Naive B cell (primary cell): ENCODE data around the gene CLEC4A. TPM values are rescaled to one million over a fixed set of nuclear protein-coding genes. Genes with fewer than 3 reads are reported as not detected.
"Not testable (repeated sequence)": the region's sequence is repeated elsewhere in the genome, so short reads cannot be mapped to it uniquely, and the experiment has no call there.

Source experiments
- ATAC-seq, 2 donors: fragments of 150-1000 bp; cut with Tn5 transposase; 2 replicates each; pipeline ENCODE4 v1.10.0; 2021; ENCODE audit warnings: low read depth in 2 of 2, mild to moderate bottlenecking in 2 of 2, moderate library complexity in 2 of 2
- DNase-seq: peaks from one replicate; pipeline ENCODE4 v3.0.0; 2022
- H3K27ac Mint-ChIP-seq, 6 donors: one replicate each; pipeline ENCODE4 v1.8.0; 2020 to 2022; ENCODE audit warnings: mild to moderate bottlenecking in 6 of 6, mixed read lengths in 6 of 6, moderate library complexity in 5 of 6, inconsistent platforms in 2 of 6
- H3K27me3 Mint-ChIP-seq, 3 donors: one replicate each; pipeline ENCODE4 v1.8.0; 2021 to 2022; ENCODE audit warnings: mixed read lengths in 3 of 3, mild to moderate bottlenecking in 1 of 3
- H3K36me3 Mint-ChIP-seq, 2 donors: one replicate each; pipeline ENCODE4 v1.8.0; 2020 to 2022; ENCODE audit warnings: mixed read lengths in 2 of 2, inconsistent platforms in 1 of 2, mild to moderate bottlenecking in 1 of 2
- H3K4me1 Mint-ChIP-seq, 3 donors: one replicate each; pipeline ENCODE4 v1.8.0; 2020 to 2022; ENCODE audit warnings: mixed read lengths in 3 of 3, inconsistent platforms in 1 of 3, mild to moderate bottlenecking in 1 of 3, moderate library complexity in 1 of 3
- H3K4me3 Mint-ChIP-seq, 8 donors: one replicate each; pipeline ENCODE4 v1.8.0; 2020 to 2022; ENCODE audit warnings: mild to moderate bottlenecking in 8 of 8, mixed read lengths in 8 of 8, moderate library complexity in 8 of 8, inconsistent platforms in 2 of 8
- H3K9me3 Mint-ChIP-seq, 7 donors: one replicate each; pipeline ENCODE4 v1.8.0; 2020 to 2022; ENCODE audit warnings: mixed read lengths in 7 of 7, mild to moderate bottlenecking in 5 of 7, inconsistent platforms in 2 of 7, moderate library complexity in 1 of 7
- polyA plus RNA-seq, 6 donors: library from polyadenylated mRNA; unstranded; fragments of 300-500 nt; fragmentation: Illumina TruSeq; gene quantifications; one replicate each; pipeline ENCODE4 v1.2.3, GENCODE V29; 2021; ENCODE audit warnings: low read depth in 6 of 6

Gene CLEC4A
- polyA plus RNA-seq, 6 donors from 2014 or later, result 27.3 to 85.8 (median 33.5) TPM

DNA sequence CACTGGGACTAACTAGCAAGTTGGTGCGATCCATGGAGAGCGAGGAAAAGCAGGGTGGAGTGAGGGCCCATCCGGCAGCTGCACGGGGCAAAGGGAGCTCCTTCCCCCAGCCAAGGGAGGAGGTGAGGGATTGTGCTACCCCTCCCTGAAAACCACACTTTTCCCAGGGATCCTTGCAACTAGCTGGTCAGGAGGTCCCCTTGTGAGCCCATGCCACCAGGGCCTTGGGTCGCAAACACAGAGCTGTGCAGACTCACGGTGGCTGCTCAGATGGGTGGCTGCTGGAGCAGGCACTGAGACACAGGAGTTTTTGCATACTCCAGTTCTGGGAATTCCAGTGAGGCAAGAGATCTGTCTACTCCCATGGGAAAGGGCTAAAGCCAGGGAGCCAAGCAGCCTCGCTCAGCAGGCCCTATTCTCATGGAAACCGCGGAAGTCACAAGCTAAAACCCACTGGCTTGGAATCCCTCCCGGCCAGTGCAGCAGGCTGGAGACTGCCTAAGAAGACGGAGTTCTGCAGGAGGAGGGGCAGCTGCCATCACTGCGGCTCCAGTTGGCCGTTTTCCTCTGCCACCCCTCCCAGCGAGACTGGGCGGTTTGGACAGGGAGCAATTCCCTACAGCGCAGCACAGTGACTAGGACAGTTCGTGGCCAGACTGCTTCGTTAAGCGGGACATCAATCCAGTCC, 22.5 kb downstream of the CLEC4A start:
- no peak for DNase-seq
- Mint-ChIP-seq H3K27ac (no peak overlapping the region), H3K4me3 (no peak overlapping the region), H3K36me3 (peaks cover 14 to 17% of the 10 kb centered on the region in 2 donors), H3K9me3 (peaks cover 0 to 17% (median 12%) of the 10 kb centered on the region in 7 donors), H3K27me3 (peaks cover 0 to 18% (median 5%) of the 10 kb centered on the region in 3 donors), H3K4me1 (no peaks in the 10 kb centered on the region)
- no peak for ATAC-seq

DNA sequence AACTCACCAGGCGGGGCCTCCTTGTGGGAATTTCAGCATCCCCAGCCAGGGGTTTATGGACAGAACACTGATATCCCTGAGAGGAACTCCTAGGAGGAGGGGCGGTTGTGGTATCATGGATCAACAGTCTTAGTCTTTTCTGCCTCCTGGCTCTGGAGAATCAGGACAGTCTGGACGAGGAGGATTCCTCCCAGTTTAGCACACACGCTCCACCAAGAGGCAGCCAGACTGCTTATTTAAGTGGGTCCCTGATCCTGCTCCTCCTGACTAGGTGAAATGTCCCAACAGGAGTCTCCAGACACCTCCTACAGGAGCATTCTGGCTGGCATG, 23.0 kb downstream of the CLEC4A start:
- Mint-ChIP-seq H3K4me3 (no peak overlapping the region), H3K4me1 (no peaks in the 10 kb centered on the region), H3K36me3 (peaks cover 12 to 13% of the 10 kb centered on the region in 2 donors), H3K27me3 (peaks cover 1 to 18% (median 5%) of the 10 kb centered on the region in 3 donors), H3K27ac (no peak overlapping the region), H3K9me3 (peaks cover 0 to 13% (median 11%) of the 10 kb centered on the region in 7 donors)
- DNase-seq, result no peak
- ATAC-seq, result no peak

DNA sequence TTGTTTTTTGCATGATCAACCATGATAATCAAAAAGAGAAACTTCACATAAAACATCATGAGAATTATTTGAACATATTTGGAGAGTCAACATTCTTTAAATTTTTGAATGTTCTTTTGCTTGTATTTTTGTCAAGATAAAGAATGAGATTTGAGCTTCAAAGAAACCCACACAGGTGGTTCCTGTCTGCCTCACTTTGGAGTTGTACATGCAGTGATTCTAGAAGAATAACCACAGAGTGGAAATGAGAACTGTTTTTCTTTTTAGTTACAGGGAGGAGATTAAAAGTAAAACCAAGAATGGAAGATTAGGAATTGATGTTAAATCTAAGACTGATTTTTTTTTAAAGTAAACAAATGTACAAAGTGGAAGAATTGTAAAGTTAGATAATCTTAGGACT, 31.1 kb downstream of the CLEC4A start:
- Mint-ChIP-seq H3K27me3 (peaks cover 12 to 26% (median 14%) of the 10 kb centered on the region in 3 donors), H3K27ac (no peak overlapping the region), H3K36me3 (no peaks in the 10 kb centered on the region), H3K4me1 (no peaks in the 10 kb centered on the region), H3K4me3 (no peak overlapping the region), H3K9me3 (peaks cover 0 to 1% (median 0%) of the 10 kb centered on the region in 7 donors)
- DNase-seq, result no peak
- ATAC-seq, result no peak

DNA sequence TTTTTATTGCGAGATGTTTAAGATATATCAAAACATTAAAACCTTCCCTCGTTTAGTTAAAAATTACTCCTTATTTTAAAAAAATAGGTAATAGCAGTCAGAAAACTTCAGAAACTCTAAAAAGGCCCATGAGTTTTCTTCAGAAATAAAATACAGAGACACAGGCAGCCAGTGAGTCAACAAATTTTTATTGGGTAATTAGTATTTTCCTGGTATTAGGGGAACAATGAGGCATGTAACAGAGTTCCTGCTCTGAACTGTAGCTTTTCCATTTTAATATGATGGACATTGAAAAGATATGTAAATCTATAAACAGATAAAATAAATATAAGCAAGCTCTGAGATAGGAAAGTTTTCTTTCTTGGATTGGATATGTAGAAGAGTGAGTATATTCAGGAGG, 33.0 kb downstream of the CLEC4A start:
- H3K27ac Mint-ChIP-seq, result peak overlapping the region in 1 of 6 donors; percentile 42
- DNase-seq (no peak), ATAC-seq (no peak)
- no peak overlapping the region for H3K4me3 Mint-ChIP-seq
- H3K9me3 Mint-ChIP-seq, result no peaks in the 10 kb centered on the region
- no peaks in the 10 kb centered on the region for H3K4me1 Mint-ChIP-seq
- H3K27me3 Mint-ChIP-seq, result peaks cover 12 to 25% (median 14%) of the 10 kb centered on the region in 3 donors
- H3K36me3 Mint-ChIP-seq, result no peaks in the 10 kb centered on the region

DNA sequence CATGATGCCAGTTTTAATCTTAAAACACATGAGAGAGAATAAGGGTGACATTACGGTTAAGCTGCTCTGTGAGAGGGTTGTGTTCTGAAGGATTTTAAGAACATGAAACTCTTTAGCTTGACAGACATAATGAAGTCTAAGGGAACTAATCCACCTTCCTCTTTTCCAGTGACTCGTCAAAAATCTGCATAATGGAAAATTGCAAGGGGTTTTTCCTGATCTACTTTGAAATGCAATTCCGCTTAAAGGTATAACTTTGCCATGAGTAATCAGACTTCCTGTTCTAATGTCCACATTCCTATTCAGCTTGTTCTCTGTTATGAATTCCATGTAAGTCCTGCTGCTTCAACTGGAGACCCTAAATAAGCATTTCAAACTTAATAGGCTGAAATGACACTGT, 33.4 kb downstream of the CLEC4A start, which contains the start of gene ZNF705A:
ZNF705A (plus strand) TSS at position 171 of the 400 bp plus-strand sequence. CDS start 15,611 bp downstream, outside the sequence.
- ATAC-seq, result no peak
- no peak within 1 kb of the TSS for H3K4me3 Mint-ChIP-seq
- peak within 1 kb of the TSS in 2 of 6 donors; percentile 13 to 42 for H3K27ac Mint-ChIP-seq
- no peak for DNase-seq
- no peaks in the 10 kb centered on the region for H3K36me3 Mint-ChIP-seq
- no peaks in the 10 kb centered on the region for H3K4me1 Mint-ChIP-seq
- H3K27me3 Mint-ChIP-seq, result peaks cover 8 to 21% (median 14%) of the 10 kb centered on the region in 3 donors
- no peaks in the 10 kb centered on the region for H3K9me3 Mint-ChIP-seq

DNA sequence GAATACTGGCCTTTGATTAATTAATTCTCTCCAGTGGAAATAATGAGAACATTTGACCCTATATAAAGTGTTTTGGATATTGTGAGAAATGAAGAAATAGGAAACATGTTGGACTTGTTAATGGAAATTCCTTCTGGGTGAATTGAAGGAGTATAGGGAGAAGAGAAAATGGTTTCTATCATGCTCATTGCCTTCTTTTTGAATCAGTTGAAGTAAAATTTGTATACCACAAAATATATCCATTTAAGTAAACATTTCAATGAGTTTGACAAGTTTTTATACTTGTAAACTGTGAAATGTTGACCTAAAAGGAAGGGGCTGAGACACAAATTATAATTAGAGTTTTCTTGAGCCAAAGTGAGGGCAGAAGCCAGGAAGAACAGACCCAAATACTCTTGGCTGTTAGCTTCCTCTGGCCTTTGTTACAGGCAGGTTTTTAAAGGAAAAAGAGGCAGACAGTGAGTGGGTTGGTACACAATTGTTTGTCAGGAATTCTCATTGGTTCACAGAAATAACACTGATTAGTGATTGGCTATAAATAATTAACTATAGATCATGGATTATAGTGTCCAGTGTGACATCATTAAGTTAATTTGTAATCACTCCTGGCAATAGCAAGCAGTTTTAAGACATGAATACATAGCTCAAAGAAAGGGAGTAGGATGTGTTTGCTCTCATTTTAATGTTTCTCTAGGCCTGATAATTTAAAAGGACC, 34.2 kb downstream of the CLEC4A start:
- Mint-ChIP-seq H3K36me3 (no peaks in the 10 kb centered on the region), H3K9me3 (no peaks in the 10 kb centered on the region), H3K4me3 (no peak overlapping the region), H3K27ac (peak overlapping the region in 1 of 6 donors; percentile 13), H3K27me3 (peaks cover 5 to 13% (median 7%) of the 10 kb centered on the region in 3 donors), H3K4me1 (no peaks in the 10 kb centered on the region)
- DNase-seq (no peak), ATAC-seq (no peak)

DNA sequence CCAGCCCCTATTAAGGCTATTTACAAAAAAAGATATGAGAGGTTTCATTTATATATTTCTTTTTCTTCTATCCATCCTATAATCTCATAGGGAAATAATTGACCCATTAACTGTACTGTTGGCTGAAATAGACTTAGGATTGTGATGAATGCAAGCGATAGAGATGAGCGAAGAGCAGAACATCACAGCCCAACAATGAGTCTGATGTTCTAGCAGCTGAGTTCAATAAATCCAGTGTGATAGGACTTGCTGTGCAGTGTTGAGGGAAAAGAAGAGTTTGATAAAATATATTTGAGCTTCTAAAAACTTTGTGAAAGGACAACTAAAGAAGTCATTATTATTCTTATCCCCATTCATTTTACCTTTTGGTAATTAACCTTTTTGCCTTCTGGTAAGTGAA, 49.5 kb downstream of the CLEC4A start:
- not testable (repeated sequence) for DNase-seq, H3K9me3 Mint-ChIP-seq, ATAC-seq, H3K27ac Mint-ChIP-seq, H3K4me1 Mint-ChIP-seq, H3K36me3 Mint-ChIP-seq, H3K27me3 Mint-ChIP-seq, H3K4me3 Mint-ChIP-seq

DNA sequence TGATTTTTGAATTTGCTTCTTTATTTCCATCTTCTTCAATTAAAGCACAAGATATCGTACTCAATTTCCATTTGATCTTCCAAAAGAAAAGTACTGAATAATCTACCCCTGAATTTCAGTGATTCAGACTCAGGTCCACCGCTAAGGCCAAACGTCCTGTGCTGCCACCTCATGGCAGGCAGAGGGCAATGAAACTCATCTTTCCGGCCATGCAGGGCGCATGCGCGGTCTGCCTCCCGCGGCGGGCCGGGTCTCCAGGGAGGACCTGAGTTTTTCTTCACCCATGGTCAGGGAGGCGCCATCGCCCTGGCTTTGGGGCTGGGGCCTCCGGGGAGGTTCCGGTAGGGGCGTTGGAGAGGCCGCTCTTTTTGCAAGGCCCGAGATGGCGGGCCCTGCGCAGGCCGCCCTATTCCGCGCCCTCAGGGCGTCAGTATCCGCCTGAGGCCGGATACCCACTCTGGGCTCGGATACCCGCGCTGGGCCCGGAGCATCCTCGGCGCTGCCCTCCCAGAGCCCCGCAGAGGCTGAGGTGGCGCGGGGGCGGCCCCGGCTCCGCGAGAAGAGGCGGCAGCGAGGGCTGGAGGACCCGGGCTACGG, 56.7 kb downstream of the CLEC4A start:
- not testable (repeated sequence) for H3K9me3 Mint-ChIP-seq, H3K36me3 Mint-ChIP-seq, H3K27me3 Mint-ChIP-seq
- peaks cover 4 to 24% (median 11%) of the 10 kb centered on the region in 3 donors for H3K4me1 Mint-ChIP-seq
- peak overlapping the region; percentile 1 to 82 (median 68) for H3K27ac Mint-ChIP-seq
- peak overlapping the region; percentile 76 to 92 (median 84) for H3K4me3 Mint-ChIP-seq
- ATAC-seq (peak; percentile 84 to 87), DNase-seq (peak; percentile 85)

DNA sequence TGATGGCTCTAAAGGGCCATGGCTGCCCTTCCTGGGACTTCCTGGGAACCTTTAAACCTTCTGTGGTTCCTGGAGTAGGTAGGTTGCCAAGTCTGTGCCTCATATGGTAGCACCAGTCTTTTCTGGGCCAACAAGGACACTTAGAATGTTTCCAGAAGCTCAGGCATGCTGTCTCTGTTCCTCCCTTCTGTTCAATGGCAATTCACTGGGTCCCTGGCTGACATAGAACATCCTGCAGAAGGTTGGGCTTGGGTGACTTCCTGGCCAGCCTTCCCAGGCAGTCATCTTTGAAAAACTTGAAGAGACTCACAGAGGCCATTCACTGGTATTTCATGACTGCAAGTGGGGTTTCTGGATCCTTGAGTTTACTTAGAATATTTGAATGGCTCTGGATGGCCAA, 57.9 kb downstream of the CLEC4A start:
- ATAC-seq, H3K9me3 Mint-ChIP-seq, H3K27me3 Mint-ChIP-seq, DNase-seq, H3K36me3 Mint-ChIP-seq: not testable (repeated sequence)
- peak overlapping the region in 3 of 6 donors; percentile 11 to 54 (median 53) for H3K27ac Mint-ChIP-seq
- peaks cover 4 to 24% (median 11%) of the 10 kb centered on the region in 3 donors for H3K4me1 Mint-ChIP-seq
- H3K4me3 Mint-ChIP-seq, result peak overlapping the region in 7 of 8 donors; percentile 69 to 91 (median 76)

DNA sequence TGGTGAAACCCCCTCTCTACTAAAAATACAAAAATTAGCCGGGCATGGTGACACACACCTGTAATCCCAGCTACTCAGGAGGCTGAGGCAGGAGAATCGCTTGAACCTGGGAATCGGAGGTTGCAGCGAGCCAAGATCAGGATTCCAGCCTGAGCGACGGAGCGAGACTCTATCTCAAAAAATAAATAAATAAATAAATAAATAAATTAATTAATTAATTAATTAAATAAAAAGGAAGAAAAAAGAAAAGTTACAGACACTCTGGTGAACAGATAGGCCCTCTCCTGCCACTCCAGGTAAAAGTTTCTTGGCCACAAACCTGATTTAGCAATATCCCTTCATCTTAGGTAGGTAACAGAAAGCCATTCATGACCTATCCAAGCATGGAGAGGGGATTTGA, 59.5 kb downstream of the CLEC4A start:
- not testable (repeated sequence) for H3K36me3 Mint-ChIP-seq, H3K27ac Mint-ChIP-seq, H3K4me3 Mint-ChIP-seq, DNase-seq, H3K27me3 Mint-ChIP-seq, ATAC-seq, H3K9me3 Mint-ChIP-seq
- peaks cover 4 to 24% (median 11%) of the 10 kb centered on the region in 3 donors for H3K4me1 Mint-ChIP-seq

DNA sequence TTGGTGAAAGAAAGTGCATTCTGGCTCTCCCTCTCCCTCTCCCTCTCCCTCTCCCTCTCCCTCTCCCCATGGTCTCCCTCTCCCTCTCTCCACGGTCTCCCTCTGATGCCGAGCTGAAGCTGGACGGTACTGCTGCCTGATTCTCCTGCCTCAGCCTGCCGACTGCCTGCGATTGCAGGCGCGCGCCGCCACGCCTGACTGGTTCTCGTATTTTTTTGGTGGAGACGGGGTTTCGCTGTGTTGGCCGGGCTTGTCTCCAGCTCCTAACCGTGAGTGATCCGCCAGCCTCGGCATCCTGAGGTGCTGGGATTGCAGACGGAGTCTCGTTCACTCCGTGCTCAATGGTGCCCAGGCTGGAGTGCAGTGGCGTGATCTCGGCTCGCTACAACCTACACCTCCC, 59.9 kb downstream of the CLEC4A start:
- not testable (repeated sequence) for ATAC-seq, H3K4me3 Mint-ChIP-seq, H3K9me3 Mint-ChIP-seq, DNase-seq, H3K27me3 Mint-ChIP-seq, H3K36me3 Mint-ChIP-seq, H3K27ac Mint-ChIP-seq
- H3K4me1 Mint-ChIP-seq, result peaks cover 4 to 24% (median 11%) of the 10 kb centered on the region in 3 donors

DNA sequence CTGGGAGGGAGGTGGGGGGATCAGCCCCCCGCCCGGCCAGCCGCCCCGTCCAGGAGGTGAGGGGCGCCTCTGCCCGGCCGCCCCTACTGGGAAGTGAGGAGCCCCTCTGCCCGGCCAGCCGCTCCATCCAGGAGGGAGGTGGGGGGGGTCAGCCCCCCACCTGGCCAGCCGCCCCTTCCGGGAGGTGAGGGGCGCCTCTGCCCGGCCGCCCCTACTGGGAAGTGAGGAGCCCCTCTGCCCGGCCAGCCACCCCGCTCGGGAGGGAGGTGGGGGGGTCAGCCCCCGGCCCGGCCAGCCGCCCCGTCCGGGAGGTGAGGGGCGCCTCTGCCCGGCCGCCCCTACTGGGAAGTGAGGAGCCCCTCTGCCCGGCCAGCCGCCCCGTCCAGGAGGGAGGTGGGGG, 60.8 kb downstream of the CLEC4A start:
- H3K27me3 Mint-ChIP-seq, H3K27ac Mint-ChIP-seq, DNase-seq, H3K36me3 Mint-ChIP-seq, H3K4me3 Mint-ChIP-seq, H3K9me3 Mint-ChIP-seq, ATAC-seq: not testable (repeated sequence)
- H3K4me1 Mint-ChIP-seq, result peaks cover 4 to 24% (median 11%) of the 10 kb centered on the region in 3 donors

DNA sequence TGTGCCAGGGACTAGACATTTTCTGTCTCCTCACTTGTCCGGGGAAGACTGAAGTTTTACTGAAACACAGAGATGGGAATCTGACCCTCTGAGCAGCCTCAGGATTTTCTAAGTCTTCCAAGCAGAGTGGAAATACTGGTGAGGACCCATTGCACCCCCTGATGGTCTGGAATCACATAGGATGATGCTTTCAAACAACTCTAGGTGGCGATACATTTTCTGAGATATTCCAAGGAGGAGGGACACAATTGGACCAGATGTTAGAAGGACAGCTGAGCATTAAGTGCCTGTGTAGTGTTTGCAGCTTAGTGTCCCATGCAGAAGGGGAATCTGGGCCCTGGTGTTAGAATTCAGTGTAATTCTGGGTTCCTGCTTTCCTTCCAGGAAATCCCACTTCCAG, 64.7 kb downstream of the CLEC4A start:
- DNase-seq, H3K4me1 Mint-ChIP-seq, H3K4me3 Mint-ChIP-seq, ATAC-seq, H3K27ac Mint-ChIP-seq, H3K27me3 Mint-ChIP-seq, H3K36me3 Mint-ChIP-seq, H3K9me3 Mint-ChIP-seq: not testable (repeated sequence)
